Adipose tissue (tissue), 3 donors: ENCODE results near the gene PLCL2. TPM values are rescaled to one million over a fixed set of nuclear protein-coding genes. Genes with fewer than 3 reads are reported as not detected.
"Not testable (repeated sequence)": the region's sequence is repeated elsewhere in the genome, so short reads cannot be mapped to it uniquely, and the experiment has no call there.

Experiments
- H3K27ac ChIP-seq: one replicate; pipeline ENCODE4 v1.5.1; 2013; ENCODE audit warnings: low read depth, low read length
- WGBS, 3 donors: extraction: QIAGEN DNeasy Blood & Tissue Kit; methylation state at CpG; one replicate each; pipeline ENCODE4 v1.1.7; 2013; 5-methylcytosine and 5-hydroxymethylcytosine counted together
- polyA plus RNA-seq, 3 donors: library from polyadenylated mRNA; stranded (reverse); fragments of 200-250 nt; gene quantifications; one replicate each; pipeline ENCODE4 v1.2.3, GENCODE V29; 2013
- donor health status: healthy with polysubstance abuse.
- donor health status: Bipolar disorder and iron deficiency.
- donor health status: healthy.

Gene PLCL2
- polyA plus RNA-seq, 3 donors: 3.3 to 7.2 (median 6.4) TPM

DNA sequence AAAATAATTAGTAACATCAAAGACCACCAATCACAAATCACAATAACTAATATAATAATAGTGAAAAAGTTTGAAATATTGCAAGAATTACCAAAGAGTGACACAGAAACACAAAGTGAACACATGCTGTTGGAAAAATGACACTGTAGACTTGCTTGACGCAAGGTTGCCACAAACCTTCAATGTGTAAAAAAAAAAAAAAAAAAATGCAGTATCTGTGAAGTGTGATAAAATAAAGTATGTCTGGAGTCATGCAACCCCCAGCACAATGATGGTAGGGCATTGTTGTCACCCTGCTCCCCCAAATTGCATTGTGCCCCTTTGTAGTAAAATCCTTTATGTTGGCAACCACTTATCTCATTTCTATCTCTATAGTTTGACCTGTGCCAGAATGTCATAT is 190.6 kb downstream of the PLCL2 start:
- 93 to 96% (median 94%) methylated on average over 1 of the region's 1 CpG for WGBS, 3 donors
- H3K27ac ChIP-seq: no peak overlapping the region

DNA sequence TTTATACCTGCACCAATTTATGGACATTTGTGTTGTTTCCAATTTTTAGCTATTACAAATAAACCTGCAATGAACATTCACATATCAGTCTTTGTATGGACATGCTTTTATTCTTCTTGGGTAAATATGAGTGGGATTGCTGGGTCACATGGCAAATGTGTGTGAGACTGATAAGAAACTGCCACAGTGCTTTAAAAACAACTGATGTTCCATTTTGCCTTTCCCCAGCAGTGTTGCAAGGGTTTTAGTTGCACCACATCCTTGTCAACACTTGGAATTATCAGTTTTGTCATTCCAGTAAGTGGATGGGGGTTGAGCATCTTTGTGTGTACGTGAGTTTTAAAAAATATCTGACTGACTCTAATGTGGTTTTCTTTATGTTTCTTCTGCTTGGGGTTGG is 191.2 kb downstream of the PLCL2 start:
- WGBS, 3 donors: 96 to 97% (median 96%) methylated on average over 1 of the region's 1 CpG
- no peak overlapping the region for H3K27ac ChIP-seq

DNA sequence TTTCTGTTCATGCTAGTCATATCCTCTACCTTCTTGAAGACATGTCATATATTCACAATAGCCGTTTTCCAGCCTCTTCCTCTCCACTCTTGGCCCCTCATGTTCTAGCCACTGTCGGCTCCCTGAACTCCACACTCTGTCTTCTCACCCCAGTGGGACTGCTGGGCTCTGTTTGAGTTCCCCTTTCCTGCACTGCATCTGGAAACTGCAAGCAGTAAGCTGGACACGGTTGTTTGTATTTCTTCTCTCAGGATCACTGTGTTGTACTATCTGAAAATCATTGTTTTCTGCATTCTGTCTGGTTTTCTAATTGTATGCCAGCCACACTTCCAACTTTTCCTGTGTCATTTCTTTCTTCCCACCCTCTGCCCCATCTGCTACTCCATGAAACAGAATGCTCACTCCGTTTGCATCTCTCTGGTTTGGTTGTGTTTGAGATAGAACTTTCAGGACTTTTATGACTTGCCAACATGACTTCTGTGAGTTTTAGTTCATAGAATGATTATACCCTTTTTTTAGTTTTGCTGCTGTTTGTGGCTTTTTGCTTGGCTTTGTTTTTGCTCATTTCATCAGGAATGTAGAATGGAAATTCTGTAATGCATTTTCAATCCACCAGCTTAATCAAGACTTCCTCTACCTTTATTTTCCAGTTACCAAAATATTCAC is 192.3 kb downstream of the PLCL2 start:
- H3K27ac ChIP-seq: no peak overlapping the region
- 42 to 78% (median 43%) methylated on average over 4 of the region's 4 CpGs for WGBS, 3 donors

DNA sequence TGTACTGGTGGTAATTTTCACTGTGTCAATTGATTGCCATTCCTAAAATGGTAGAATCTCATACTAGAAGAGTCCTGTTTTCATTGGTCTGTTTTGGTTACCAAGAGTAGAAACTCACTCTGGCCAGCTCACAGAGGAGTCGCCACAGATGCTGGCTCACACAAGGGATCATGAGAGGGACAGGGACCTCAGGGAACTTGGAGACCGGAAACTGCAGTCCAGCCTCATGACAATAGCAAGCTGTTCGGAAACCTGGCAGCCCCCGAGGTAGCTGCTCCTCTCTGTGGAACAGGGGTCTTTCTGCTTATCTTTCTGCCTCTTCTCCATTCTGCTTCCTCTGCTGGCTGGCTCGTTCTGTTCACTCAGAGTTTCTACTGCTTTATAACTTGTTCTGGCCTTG is 192.9 kb downstream of the PLCL2 start:
- 53 to 84% (median 61%) methylated on average over 5 of the region's 5 CpGs for WGBS, 3 donors
- no peak overlapping the region for H3K27ac ChIP-seq

DNA sequence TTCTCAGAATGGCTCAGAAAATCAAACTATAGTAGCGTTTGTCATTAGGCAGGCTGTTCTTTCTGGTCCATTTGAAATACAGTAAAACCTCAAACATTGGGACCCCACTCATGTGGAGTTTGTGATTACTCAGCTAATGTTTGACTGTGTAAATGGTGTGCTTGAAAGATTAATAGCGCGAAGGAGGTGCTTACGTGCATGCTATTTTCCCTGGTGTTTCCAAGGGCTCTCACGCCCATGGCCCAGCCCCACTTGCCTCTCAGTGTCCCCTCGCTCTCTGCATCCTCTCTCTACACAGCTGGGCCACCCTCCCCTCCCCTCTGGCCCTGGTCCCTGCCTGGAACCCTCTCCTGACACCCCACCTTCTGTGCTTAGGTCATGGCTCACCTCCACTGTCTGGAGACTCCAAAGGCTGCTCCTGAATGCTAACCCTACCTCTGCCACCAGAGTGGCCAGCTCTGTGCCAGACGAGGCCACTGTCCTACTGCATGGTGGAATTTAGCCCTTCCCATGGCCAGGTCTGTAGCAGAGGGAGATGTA is 194.2 kb downstream of the PLCL2 start:
- WGBS, 3 donors: 93 to 95% (median 94%) methylated on average over 7 of the region's 7 CpGs
- H3K27ac ChIP-seq: no peak overlapping the region

DNA sequence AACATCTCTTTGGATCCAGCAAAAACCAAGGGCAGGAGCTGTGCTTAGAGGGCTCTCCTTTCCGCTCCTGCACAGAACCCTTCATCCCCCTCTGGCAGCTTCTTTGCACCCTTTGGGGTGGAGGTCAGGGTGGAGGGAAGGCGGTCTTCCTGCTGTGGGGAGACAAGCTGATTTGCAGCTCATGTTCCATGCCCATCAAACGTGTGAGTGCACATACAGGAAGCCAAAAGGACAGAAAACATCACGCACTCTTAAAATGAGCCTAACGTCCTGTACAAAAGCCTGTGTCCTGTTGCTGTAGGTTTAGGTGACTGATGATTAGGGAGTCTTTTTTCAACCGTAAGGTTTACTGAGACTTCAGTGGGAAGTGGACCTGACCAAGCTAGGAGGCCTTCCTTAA is 195.2 kb downstream of the PLCL2 start:
- 83 to 91% (median 90%) methylated on average over 6 of the region's 6 CpGs for WGBS, 3 donors
- no peak overlapping the region for H3K27ac ChIP-seq

DNA sequence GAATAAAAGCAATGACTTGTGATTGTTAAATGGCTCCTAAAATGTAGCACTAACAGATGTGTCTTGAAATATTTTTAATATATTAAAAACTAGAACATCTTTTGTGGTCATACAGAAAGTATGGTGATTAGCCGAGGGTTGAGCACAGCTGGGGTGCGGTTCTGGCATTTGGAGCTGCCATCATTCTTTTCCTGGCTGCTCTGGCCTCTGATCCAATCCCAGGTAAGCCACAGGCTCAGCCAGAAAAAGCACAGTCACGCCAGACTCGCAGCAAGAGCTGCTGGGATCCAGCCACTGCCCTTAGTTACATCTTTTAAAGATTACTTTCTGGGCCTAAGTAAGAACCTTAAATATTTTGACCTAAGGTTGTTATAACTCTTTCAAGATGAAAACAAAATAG is 196.8 kb downstream of the PLCL2 start:
- H3K27ac ChIP-seq: no peak overlapping the region
- 88 to 91% (median 89%) methylated on average over 4 of the region's 4 CpGs for WGBS, 3 donors

DNA sequence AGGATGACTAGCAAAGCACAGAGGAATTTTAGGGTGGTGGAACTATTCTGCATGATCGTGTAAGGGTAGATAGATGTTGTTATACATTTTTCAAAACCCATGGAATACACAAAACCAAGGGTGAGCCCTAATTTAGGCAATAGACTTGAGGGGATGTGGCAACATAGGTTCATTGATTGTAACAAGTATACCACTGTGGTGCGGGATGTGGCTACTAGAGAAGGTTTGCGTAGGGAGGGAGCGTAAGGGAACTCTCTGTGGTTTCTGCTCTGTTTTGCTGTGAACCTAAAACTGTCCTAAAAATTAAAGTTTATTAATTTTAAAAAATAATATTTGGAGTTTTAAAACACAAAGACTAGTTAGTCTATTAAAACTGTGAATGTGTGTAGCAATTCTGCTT is 202.8 kb downstream of the PLCL2 start:
- H3K27ac ChIP-seq: no peak overlapping the region
- 89 to 99% (median 89%) methylated on average over 4 of the region's 4 CpGs for WGBS, 3 donors

DNA sequence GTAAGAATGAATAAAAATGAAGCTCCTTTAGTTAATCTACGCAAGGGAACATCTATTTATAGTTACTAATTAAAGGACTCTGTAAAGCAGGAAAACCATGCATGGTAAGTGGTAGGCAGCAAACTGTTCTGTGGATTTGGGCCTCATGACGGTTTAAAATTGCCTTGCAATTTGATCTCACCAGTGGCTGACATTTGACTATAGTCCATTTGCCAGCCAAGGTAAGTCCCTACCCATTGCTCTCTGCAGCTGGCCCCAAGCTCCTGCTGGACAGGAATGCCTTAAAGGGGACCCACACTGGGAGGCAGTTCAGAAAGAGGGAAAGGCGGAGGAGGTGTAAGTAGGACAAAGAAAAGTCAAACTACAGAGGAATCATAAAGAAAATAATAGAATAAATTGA is 203.3 kb downstream of the PLCL2 start:
- WGBS, 3 donors: 81 to 93% (median 88%) methylated on average over 3 of the region's 3 CpGs
- H3K27ac ChIP-seq: no peak overlapping the region

DNA sequence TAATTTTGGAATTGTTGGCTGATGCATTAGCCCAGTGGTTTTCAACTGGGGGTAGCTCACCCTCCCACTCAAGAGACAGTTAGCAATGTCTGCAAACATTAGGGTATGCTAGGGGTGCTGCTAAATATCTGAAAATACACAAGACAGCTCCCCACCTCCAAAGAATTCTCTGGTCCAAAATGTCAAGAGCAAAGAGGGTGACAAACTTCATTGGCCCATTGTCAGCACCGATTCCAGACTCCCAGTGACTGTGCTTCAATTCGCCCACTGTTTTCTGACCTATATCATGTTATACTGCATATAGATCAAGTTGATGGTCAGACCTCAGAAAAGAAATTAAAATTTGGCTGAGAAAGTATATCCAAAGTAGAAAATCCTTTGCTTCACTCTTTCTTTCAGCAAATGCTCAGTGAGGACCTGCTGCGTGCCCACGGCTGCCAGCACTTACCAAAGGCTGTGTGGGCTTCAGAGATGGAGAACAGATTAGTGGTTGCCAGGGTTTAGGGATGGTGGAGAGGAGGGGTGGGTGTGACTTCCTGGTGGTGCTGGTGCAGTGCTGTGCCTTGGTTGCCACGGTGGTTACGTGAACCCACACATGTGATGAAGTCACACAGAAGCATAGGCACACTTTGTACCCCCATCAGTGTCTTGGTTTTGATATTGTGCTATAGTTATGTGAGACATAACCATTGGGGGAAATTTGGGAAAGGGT is 204.0 kb downstream of the PLCL2 start:
- 89 to 95% (median 90%) methylated on average over 6 of the region's 6 CpGs for WGBS, 3 donors

DNA sequence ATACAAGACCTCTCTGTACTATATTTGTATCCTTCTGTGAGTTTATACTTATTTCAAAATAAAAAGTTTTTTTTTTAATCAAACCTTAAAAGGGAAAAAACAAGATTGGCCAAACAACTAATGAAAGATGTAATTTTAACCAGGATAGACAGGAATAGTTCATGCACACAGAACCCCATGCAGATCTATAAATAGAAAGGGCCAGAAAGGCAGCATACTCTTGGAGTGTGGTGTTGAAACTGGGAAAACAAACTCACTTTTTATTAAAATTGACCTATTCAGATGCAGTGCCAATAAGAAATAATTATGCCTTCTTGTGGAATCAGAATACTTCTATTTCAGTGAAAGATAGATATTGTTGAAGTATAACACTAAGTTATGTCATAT is 204.6 kb downstream of the PLCL2 start:
- no peak overlapping the region for H3K27ac ChIP-seq

More for the DNA sequence above, 204.0 kb downstream of the PLCL2 start:
- no peak overlapping the region for H3K27ac ChIP-seq

DNA sequence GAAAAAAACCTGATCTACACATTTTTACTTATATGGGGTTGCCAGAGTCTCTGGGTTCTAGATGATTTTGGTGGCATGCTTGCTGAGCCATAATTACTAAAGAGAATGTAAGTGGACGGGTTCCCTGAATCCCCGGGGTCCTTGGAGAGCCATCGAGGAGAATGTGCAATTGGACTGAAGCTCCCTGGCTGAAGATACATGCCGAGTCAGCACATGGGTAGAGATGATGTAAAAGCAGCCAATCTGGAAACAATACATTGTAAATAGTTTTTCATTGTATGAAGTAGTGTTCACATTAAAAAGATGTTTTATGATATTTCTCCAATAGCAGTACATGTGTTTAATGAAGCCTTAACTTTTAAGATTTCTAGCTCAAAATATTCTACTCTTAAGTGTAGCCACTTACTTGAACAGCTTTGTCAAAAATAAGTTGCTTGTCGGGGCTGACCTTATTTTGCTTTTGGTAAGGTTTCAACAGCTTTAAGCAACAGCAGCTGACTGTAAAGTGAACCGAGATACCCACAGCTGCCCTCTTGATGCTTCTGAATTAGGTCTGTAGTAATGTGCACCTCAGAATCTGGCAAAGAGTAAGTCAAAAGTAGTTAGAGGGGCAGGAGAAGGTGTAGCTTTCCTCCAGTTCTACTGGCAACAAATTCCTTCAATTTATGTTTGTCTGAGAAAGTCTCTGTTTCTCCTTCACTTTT is 205.7 kb downstream of the PLCL2 start:
- no peak overlapping the region for H3K27ac ChIP-seq

DNA sequence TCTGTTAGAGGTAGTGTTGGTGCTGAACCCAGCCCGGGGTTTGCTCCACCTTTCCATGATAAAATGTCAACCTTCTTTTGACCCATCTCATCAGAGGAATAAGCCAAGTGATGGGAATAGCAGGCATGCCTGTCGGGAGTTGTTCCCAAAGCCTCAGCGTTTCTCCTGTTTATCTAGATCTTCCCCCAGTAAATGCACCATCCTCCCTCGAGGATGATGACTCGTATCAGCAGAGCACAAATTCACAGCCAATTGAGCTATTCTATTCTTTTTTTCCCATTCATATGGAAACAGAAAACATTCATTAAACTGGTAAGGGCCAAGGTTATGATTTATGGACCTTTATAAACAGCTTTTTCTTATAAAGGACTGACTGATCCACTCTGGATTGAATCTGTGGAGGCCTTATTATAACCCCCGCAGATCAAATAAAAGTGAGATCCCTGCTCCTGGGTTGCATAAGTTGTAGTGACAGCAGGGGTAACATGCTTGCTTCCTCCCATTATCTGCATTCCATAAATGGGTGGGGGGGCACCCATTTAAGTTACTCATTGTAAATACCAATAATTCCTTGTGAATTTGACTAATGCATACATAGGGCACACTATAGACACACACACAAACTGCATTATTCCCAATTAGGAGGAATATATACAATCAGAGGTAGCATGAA is 207.3 kb downstream of the PLCL2 start:
- 59 to 78% (median 67%) methylated on average over 6 of the region's 6 CpGs for WGBS, 3 donors
- H3K27ac ChIP-seq: no peak overlapping the region

More for the DNA sequence above, 205.7 kb downstream of the PLCL2 start:
- WGBS, 3 donors: 66 to 80% (median 71%) methylated on average over 6 of the region's 6 CpGs

DNA sequence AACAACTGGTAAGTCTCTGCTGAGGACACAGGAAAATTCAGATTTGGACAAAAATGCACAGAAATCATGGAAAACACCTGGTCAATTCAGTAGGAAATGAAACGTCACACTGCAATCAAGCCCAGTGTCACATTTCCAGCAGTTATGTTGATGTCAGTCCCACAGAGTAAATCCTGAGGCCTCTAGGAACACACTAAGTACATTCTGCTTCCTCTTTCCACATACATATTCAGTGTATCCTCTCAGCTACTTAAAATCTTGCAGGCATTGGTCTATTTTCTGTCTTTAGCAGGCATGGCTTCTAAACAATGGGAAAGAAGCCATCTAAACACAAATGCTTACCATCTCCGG is 207.8 kb downstream of the PLCL2 start:
- no peak overlapping the region for H3K27ac ChIP-seq
- 64 to 84% (median 70%) methylated on average over 2 of the region's 2 CpGs for WGBS, 3 donors

DNA sequence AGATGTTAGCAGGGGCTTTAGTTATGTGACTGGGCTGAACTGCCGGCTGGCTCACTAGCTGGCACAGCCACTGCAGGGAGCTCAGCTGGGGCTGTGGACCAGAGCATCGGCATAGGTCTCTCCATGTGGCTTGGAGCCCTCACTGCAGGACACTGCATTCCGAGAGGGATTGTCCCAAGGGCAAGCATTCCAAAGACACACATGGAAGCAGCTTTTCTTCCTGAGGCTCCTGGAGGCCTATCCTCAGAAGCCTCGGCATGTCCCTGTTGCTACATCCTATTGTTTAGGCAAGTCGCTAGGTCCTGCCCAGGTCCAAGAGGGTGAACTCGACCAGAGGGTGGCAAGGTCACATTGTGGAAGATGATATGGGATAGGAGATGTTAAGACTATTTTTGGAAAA is 209.8 kb downstream of the PLCL2 start:
- H3K27ac ChIP-seq: no peak overlapping the region
- 46 to 75% (median 71%) methylated on average over 6 of the region's 6 CpGs for WGBS, 3 donors

DNA sequence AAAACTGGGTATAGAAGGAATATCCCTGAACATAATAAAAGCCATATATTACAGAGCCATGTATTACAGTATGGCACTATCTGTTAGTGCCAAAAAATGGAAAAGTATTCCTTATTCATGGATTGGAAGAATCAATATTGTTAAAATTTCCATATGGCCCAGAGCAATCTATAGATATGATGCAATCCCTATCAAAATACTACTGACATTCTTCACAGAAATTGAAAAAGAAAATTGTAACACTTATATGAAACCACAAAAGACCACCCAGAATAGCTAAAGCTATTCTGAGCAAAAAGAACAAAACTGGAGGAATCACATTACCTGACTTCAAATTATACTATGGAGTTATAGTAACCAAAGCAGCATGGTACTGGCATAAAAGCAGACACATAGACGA is 218.8 kb downstream of the PLCL2 start:
- no peak overlapping the region for H3K27ac ChIP-seq
- 76 to 91% (median 89%) methylated on average over 1 of the region's 1 CpG for WGBS, 3 donors

DNA sequence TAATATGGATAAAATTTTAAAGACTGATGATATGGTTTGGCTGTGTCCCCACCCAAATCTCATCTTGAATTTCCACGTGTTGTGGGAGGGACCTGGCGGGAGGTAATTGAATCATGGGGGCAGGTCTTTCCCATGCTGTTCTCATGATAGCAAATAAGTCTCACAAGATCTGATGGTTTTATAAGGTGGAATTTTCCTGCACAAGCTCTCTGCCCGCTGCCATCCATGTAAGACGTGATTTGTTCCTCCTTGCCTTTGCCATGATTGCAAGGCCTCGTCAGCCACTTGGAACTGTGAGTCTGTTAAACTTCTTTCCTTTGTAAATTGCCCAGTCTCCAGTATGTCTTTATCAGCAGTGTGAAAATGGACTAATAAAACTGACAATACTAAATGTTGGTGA is 222.0 kb downstream of the PLCL2 start:
- 87 to 95% (median 90%) methylated on average over 5 of the region's 5 CpGs for WGBS, 3 donors
- not testable (repeated sequence) for H3K27ac ChIP-seq

DNA sequence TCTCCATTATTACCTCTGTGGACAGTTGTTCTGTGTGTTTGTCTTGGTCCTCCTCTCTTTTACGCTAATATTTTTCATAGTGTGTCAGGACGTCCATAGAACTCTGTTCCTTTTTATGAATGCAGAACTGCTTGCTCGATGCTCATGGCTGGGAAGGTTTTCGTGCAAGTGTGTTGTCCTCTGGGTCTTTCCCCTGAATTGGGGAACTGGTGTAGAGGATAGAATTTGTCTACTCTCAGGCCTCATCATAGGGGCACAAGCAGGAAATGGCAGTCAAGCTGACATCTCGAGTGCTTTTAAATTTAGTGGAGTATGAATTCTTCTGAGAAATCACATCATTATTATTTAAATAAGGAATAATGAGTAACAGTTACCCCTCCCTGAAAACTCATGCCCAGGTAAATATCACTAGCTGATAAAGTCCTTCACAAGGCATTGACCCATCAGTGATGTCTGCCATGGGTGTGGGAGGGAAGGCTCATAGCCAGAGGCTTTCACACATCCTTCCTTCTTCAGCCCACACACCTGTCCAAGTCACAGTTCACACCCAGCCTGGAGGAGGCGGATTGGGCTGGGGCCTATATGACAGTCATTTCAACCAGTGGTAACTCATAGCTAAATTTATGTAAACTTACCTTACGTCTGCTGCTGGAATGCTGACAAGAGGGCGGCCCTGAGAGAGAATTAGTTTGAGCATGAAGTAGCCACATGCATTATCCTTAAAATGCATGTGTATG is 226.1 kb downstream of the PLCL2 start:
- 60 to 85% (median 68%) methylated on average over 8 of the region's 8 CpGs for WGBS, 3 donors
- no peak overlapping the region for H3K27ac ChIP-seq
